ENCODE data around the gene TECRL. TPM values are rescaled to one million over a fixed set of nuclear protein-coding genes. Genes with fewer than 3 reads are reported as not detected.

TECRL gene
- total RNA-seq, 4 donors from 2014 or later = not detected

GRCh38 chr4:64359489-64359888 is 49.8 kb downstream of the TECRL start:
- Histone ChIP-seq H3K36me3 (no peaks in the 10 kb centered on the region), H3K9me3 (peaks cover 0 to 6% (median 0%) of the 10 kb centered on the region in 3 donors), H3K4me3 (no peak overlapping the region), H3K27me3 (no peaks in the 10 kb centered on the region), H3K4me1 (no peaks in the 10 kb centered on the region), H3K27ac (no peak overlapping the region)
- 60 to 72% methylated on average over 3 of the region's 3 CpGs for WGBS, 2 donors (ENCODE audit: low coverage in 1 of 2)
- no peak for TF ChIP-seq EP300 (IDR thresholded peaks at IDR 0.05)
- no peak for TF ChIP-seq POLR2AphosphoS5 (IDR thresholded peaks at IDR 0.05)
- TF ChIP-seq CTCF (IDR thresholded peaks at IDR 0.05) = no peak
- no peak for TF ChIP-seq POLR2A (IDR thresholded peaks at IDR 0.05)
- no peak for ATAC-seq

- TF ChIP-seq POLR2AphosphoS5 (IDR thresholded peaks at IDR 0.05) (no peak), POLR2A (IDR thresholded peaks at IDR 0.05) (no peak), CTCF (IDR thresholded peaks at IDR 0.05) (no peak), EP300 (IDR thresholded peaks at IDR 0.05) (no peak)
These were observed 55.3 kb downstream of the TECRL start for GRCh38 chr4:64353904-64354303.

GRCh38 chr4:64341711-64342110 is 67.5 kb downstream of the TECRL start:
- no peaks in the 10 kb centered on the region for H3K27me3 ChIP-seq

More at GRCh38 chr4:64353904-64354303, 55.3 kb downstream of the TECRL start:
- ATAC-seq = no peak
- no peaks in the 10 kb centered on the region for H3K27me3 ChIP-seq
- H3K9me3 ChIP-seq = no peaks in the 10 kb centered on the region
- H3K27ac ChIP-seq = no peak overlapping the region
- H3K4me1 ChIP-seq = no peaks in the 10 kb centered on the region
- H3K36me3 ChIP-seq = no peaks in the 10 kb centered on the region
- H3K4me3 ChIP-seq = no peak overlapping the region
- 35 to 82% methylated on average over 2 of the region's 2 CpGs for WGBS, 2 donors (ENCODE audit: low coverage in 1 of 2)

GRCh38 chr4:64340218-64341110 is 68.8 kb downstream of the TECRL start:
- Histone ChIP-seq H3K27me3 (no peaks in the 10 kb centered on the region), H3K9me3 (no peaks in the 10 kb centered on the region), H3K36me3 (no peaks in the 10 kb centered on the region), H3K4me1 (peaks cover 0 to 8% (median 0%) of the 10 kb centered on the region in 3 donors), H3K4me3 (no peak overlapping the region), H3K27ac (no peak overlapping the region)
- no peak for TF ChIP-seq POLR2A (IDR thresholded peaks at IDR 0.05)
- no peak for TF ChIP-seq EP300 (IDR thresholded peaks at IDR 0.05)
- TF ChIP-seq CTCF (IDR thresholded peaks at IDR 0.05) = no peak
- no peak for TF ChIP-seq POLR2AphosphoS5 (IDR thresholded peaks at IDR 0.05)
- no peak for ATAC-seq
- WGBS, 2 donors (ENCODE audit: low coverage in 1 of 2) = no CpG with 5 or more reads among the region's 5 CpGs

More at GRCh38 chr4:64341711-64342110, 67.5 kb downstream of the TECRL start:
- ATAC-seq = no peak
- H3K4me1 ChIP-seq = peaks cover 0 to 8% (median 0%) of the 10 kb centered on the region in 3 donors
- 22 to 40% methylated on average over 3 of the region's 3 CpGs for WGBS, 2 donors (ENCODE audit: low coverage in 1 of 2)
- no peak for TF ChIP-seq EP300 (IDR thresholded peaks at IDR 0.05)
- TF ChIP-seq CTCF (IDR thresholded peaks at IDR 0.05) = no peak
- TF ChIP-seq POLR2A (IDR thresholded peaks at IDR 0.05) = no peak
- TF ChIP-seq POLR2AphosphoS5 (IDR thresholded peaks at IDR 0.05) = no peak
- H3K9me3 ChIP-seq = no peaks in the 10 kb centered on the region
- H3K36me3 ChIP-seq = no peaks in the 10 kb centered on the region
- no peak overlapping the region for H3K4me3 ChIP-seq
- no peak overlapping the region for H3K27ac ChIP-seq

- no peak for ATAC-seq
- H3K9me3 ChIP-seq = no peaks in the 10 kb centered on the region
- no peaks in the 10 kb centered on the region for H3K27me3 ChIP-seq
- TF ChIP-seq POLR2A (IDR thresholded peaks at IDR 0.05) (no peak), POLR2AphosphoS5 (IDR thresholded peaks at IDR 0.05) (no peak), EP300 (IDR thresholded peaks at IDR 0.05) (no peak), CTCF (IDR thresholded peaks at IDR 0.05) (no peak)
- 67 to 93% methylated on average over 1 to 2 of the region's 2 CpGs for WGBS, 2 donors (ENCODE audit: low coverage in 1 of 2)
- H3K27ac ChIP-seq = no peak overlapping the region
- no peaks in the 10 kb centered on the region for H3K36me3 ChIP-seq
- no peak overlapping the region for H3K4me3 ChIP-seq
- no peaks in the 10 kb centered on the region for H3K4me1 ChIP-seq
These were observed 74.3 kb downstream of the TECRL start for GRCh38 chr4:64334964-64335363.
